Stimulated activated CD8-positive, alpha-beta memory T cell treated with anti-CD3 and anti-CD28 coated beads, Interleukin-2, amount 100 ng/mL, for 1 hour (primary cell): ENCODE results near the gene MOGAT2.
"Not testable (repeated sequence)": the region's sequence is repeated elsewhere in the genome, so short reads cannot be mapped to it uniquely, and the experiment has no call there.

Source experiments
- DNase-seq, 2 donors: peaks; one replicate each; pipeline ENCODE4 v3.0.0-alpha.2; 2020; ENCODE audit warnings: low read depth in 2 of 2

MOGAT2 gene

DNA sequence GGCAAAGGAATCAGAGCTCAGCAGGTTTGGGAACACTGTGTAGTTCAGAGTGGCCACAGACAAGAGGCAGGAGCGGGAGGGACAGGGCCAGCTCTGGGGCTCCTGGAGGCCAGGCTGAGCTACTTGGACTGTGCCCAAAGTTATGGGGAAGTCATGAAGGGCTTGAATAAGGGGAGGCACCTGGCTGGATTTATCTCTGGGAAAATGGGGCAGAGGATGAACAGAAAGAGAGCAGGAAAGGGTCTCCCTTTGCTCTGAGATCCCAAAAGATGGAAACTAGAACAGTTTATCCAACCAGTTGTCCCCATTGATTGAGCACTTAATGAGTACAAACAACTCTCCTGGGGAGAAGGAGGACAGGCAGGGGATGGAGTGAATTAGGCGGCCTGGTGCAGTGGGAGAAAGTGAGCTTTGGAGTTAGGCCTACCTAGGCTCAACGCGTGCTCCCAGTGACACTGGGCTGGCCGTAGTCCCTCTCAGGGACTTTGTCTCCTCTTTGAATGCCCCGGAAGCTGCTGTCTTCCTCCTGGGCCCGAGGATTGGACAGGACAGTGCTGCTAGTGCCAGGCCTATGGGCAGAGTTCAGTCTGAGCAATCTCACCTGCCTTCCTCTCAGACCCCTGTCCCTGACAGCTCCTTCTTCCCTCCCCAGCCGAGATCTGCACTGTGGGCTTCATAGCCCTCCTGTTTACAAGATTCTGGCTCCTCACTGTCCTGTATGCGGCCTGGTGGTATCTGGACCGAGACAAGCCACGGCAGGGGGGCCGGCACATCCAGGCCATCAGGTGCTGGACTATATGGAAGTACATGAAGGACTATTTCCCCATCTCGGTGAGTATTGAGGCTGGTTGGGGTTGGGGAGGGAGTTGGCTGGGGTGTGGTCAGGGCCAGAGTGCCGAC lies 2.0 kb downstream of the MOGAT2 start:
- DNase-seq: no peak

DNA sequence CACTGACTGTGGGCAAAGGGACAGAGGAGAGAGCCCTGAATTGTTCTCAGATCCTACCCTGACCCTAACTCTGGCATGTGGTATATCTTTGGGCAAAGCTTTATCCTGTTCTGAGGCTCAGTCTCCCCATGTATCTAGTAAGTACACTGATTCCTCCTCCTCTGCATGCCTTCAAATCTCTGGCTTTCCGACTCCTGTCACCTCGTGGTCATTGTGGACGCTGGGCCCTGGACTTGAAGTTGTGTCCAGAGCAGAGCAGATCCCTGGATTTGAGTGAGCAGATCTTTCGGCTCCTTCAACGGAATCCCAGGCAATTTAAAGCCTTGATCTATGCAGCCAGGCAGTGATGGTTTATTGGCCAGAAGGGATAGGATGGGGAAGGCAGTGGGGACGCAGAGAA lies 3.0 kb downstream of the MOGAT2 start:
- no peak for DNase-seq

DNA sequence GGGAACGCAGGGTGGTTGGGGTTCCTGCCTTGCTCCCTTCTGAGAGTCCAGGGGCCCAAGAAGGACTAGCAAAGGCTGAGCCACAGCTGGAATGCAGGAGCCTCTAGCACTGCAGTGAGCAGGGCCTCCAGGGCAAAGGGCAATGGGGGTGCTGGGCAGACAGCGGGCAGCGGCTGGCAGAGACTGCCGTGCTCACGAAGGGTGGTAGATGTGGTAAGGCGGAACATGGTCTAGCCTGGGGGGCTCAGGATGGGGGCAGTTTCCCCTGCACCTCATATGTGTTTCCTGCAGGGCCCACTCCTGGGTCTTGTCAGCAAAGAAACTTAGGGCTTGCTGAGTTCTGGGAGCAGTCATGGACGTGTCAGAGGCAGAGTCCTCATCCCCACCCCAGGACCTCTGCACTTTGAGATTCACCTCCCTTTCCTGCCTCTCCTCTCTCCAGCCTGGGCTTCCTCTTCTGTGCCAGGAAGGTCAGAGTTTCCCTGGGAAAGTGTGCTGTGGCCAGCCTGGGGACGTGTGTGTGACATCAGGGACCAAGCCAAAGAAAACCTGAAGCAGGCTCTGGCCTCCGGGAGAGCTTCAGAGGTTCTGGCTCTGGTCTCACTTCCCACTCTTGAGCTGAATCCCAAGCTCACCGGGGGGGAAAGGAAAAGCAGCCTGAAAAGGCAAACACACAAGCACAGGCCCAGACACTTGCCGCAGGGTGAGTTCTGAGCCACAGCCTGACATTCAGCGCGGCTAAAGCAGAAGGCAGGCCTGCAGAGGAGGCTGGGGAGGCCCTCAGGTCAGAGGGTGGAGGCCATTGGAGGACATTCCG lies 4.4 kb downstream of the MOGAT2 start:
- DNase-seq: no peak

DNA sequence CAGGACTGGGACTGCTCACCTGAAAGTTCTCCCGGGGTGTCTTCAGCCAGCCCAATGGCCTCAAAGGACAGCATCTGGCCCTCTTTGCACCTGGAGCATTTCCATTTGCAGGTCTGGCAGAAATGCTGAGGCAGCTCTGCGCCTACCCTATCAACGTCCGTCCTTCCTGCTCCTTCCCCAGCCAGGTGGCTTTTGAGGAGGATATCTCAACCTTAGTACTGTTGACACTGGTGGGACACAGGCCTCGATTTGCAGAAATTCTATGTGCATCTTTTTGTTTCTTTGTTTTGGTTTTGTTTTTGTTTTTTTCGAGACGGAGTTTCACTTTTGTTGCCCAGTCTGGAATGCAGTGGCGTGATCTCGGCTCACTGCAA lies 5.0 kb downstream of the MOGAT2 start:
- DNase-seq: no peak

DNA sequence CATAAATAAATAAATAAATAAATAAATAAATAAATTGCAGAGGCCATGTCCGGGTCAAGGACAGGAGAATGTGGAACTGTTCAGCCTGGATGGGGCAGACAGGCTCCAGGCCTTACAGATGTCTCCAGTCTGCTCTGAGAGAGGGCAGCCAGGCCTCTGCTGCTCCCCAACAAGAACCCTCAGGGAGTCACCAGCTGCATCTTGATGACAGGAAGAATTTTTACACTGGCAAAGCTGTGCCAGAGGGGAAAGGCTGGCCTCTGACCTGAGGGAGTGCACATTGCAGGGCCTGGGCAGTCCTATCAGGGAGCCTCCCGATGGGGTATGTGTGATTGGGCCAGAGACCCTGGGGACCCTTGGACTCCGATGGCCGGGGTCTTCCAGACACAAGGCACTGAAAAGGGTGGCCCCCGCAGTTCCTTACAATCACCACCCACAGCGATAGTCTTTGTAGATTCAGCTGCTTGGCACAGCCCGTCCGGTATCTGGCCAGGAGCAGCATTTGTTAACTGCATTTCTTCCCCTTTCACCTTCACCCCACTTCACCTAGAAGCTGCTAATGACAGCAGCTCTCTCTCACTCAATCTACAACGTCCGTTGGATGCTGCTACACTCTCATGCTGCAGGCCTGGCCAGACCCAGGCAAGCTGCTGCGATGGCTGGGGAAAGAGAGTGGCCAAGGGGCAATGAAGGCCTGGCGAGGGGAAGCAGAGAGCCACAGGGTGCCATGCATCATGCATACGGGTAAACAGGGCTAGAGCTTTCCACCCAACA lies 8.1 kb downstream of the MOGAT2 start:
- DNase-seq: no peak

DNA sequence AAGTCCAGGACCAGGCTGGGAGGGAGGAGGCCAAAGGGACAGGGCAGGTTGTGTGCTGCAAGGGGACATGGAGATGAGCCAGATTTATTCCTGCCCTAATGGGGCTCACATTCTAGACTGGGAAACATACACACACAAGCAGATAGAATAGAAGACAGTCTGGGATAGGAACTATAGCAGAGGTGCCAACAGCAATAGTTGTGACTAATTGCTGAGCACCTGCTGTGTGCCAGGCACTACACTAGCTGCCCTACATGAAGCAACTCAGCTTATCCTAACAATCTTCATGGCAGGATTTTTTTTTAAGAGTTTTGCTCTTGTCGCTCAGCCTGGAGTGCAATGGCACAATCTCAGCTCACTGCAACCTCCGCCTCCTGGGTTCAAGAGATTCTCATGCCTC lies 11.4 kb downstream of the MOGAT2 start:
- no peak for DNase-seq

DNA sequence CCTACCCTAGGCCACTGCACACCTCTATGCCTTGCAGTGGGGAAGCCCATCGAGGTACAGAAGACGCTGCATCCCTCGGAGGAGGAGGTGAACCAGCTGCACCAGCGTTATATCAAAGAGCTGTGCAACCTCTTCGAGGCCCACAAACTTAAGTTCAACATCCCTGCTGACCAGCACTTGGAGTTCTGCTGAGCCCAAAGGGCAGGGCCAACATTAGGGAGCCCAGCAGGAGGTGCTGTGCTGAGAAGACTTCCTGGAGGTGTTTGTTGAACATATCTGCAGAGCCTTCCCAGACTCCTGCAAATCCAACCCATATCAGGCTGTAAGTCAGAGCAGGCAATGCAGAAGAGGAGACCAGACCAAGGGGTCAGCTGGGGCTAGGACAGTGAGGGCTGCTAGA lies 13.5 kb downstream of the MOGAT2 start:
- DNase-seq: no peak

DNA sequence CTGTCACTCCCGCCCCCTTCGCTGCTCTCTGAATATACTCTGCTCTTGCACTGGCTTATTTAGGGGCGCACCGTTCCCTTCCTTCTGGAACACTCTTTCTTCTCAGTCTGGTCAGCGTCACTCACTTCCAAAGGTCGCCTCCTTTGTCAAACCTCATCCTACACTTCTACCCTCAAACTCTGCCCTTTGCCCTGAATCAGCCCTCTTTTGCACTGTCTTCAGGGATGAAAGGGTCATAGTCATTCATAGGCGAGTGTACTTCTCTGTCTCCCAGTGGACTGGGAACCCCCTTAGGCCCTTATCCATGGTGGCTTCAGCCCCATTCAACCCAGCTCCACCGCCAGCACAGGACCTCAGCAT lies 15.4 kb downstream of the MOGAT2 start:
- no peak for DNase-seq

DNA sequence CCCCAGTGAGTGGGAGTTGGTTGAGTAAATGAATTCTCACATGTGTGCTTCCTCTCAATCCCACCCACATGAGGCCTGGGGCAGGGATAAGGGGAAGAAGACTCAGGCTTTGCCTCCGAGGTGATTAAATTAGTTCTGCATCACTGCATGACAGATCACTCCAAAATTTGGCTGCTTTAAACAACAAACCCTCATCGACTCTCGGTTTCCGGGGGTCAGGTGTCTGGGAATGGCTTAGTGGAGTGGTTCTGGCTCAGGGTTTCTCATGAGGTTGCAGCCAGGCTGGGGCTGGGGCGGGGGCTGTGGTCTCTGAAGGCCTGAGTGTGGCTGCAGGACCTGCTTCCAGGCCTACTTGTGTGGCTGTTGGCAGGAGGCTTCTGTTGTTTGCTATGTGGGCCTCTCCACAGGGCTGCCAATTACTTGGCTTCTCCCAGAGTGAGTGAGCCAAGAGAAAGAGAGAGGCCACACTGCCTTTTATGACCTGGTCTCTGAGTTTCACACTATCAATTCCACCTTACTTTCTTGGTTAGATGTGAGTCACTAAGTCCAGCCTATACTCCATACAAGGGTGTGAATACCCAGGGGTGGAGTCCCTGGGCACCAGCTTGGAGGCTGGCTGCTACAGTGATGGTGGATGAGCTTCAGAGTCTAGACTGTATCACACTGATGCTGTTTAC lies 15.9 kb downstream of the MOGAT2 start:
- no peak for DNase-seq

DNA sequence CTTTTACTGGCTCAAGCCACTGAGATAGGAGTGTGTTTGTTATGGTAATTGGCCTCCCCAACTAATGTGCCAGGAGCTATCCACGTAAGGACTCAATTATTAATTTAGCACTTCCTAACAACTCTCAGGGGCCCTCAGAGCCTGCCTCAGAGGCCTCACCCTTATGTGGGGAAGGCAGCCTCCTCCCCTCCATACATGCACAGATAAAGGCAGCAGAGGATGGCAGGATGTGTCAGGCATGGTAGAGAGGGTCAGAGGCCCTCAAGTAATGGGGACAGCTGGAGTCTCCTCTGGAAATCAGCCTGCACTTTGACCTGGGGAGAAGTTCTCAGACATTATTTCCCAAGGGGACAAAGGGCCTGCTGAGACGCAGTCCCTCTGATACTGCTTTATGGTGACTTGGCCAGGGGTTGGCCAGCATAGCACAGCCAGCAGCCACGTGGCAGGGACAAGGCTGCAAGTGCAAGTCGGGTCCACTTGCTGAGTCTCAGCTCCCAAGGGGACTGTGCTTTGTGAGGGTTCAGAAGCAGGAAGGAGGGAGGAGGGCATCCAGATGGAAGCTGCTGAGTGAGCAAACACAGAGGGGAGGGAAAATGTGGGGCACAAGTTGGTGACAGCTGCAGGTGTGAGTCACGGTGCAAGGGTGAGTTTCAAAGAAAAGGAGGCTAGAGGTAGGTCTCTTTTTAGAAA lies 17.0 kb downstream of the MOGAT2 start:
- no peak for DNase-seq

DNA sequence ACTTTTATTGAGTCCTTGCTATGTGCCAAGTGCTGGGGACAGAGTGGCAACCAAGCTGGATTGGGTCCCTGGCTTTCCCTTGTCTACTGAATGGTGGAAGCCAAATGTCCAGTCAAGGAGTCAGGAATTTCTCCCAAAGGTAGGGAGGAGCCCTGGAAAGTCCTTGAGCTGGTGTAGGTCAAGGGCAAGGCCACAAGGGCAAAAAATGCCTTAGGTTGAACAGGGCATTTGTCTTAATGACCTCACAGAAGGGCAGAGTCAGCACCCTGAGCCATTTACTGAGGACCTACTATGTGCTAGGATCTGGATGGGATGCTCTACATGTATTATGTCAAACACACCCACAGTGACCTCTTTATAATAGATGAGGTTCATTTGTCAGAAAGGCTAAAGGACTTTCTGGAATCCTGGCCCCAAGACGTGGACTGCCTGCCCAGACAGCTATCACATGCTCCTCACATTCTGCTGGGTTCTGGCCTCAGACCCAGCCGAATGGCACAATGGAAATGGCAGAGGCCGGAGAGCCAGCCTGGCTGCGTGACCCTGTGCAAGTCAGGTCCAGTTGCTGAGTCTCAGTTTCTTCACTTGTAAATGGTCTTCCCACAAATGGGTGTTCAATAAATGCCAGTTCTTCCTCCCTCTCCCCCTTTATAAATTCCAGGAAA lies 17.7 kb downstream of the MOGAT2 start:
- DNase-seq: no peak

DNA sequence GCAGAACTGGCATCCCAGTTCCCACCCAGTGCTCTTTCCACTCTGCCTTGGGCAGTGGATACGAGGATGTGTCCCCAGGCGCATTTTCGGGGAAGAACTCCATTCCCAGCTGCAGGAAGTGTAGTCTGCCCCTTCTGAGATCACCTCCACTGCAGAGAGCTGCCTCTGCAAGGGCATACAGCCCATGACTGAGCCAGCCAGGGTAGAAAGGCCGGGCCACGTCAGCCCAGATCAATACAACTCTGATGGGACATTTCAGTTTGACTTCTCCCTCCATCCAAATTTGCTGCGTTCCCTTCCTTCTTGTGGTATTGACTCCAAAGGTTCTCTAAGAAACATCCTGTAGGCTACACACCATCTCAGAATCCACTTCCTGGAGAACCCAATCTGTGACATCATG lies 19.7 kb downstream of the MOGAT2 start:
- no peak for DNase-seq

DNA sequence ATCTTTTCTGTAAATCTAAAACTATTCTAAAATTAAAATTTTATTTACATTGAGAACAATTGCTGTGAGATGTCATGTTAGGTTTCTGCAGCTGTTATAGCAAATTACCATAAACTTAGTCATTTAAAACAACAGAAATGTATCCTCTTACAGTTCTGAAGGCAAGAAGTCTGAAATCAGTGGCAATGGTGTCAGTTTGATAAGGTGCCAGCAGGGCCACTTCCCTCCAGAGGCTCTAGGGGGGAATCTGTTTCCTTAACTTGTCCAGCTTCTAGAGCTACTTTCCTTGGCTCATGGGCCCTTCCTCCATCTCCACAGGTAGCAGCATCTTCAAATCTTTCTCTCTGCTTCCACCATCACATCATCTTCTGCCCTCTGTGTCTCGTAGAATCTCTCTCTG lies 23.0 kb downstream of the MOGAT2 start:
- no peak for DNase-seq

DNA sequence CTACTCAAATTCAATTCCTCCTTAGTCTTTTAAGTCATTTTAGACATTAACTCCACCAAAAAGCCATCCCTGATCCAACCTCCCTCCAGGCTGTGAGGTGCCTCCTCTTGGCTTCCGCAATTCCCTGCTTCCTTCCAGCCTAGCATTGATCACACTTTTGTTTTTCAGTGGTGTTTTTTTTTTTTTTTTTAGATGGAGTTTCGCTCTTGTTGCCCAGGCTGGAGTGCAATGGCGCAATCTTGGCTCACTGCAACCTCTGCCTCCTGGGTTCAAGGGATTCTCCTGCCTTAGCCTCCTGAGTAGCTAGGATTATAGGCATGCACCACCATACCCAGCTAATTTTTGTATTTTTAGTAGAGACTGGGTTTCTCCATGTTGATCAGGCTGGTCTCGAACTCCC lies 25.5 kb downstream of the MOGAT2 start:
- DNase-seq: not testable (repeated sequence)

DNA sequence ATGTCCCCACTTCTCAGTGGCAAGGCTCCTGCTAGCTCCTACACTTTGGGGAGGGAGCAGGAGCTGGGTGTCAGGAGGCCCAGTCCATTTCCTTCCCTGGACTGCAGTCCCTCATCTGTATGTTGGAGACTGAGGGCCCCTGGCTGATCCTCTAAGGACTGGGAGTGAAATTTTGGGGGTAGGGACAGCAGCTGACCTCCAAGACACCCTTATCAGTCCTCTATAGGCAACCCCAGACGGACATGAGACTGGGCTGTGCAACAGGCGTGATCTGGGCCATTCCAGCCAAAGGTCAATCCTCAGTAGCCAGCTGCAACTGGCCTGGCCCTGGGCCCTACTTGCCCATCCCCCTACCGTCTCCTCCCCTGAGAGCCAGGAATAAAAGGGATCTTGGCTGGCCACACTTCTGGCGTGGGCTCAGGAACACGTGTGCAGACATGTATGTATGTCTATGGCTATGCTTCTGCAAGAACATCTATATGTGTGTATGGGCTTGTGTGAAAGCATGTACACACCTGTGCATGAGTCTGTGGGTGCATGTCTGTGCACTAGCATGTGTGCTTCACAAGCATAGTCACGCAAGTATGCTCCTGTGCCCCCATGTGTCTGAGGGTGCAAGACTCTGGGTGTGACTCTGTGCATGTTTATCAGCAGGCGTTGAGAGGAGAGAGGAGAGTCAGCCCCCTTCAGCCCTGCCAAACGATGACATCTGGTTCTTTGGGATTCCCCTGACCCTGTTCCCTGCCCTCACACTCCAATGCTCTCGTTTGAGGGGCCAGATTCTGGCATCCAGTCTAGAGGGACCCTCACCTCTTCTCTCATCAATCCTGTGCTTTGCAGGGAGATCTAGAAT lies 26.3 kb downstream of the MOGAT2 start:
- no peak for DNase-seq

DNA sequence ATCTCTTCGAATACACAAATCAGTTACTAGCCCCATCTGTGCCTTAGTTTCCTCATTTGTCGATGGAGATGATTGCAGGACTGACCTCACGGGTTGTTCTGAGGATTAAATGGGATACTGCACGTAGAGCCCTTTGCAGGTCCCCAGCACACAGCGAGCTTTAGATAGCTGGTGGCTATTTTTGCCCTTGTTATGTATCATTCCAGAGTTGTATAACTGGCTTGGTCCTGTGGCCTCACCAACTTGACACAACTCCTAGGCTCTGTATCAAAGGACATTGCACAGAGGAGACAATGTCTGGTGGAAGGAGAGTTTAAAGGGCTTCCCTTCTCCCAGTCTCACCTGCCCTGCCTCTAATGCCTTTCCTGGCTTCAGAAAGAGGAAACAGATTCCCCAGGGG lies 28.2 kb downstream of the MOGAT2 start:
- DNase-seq: no peak

DNA sequence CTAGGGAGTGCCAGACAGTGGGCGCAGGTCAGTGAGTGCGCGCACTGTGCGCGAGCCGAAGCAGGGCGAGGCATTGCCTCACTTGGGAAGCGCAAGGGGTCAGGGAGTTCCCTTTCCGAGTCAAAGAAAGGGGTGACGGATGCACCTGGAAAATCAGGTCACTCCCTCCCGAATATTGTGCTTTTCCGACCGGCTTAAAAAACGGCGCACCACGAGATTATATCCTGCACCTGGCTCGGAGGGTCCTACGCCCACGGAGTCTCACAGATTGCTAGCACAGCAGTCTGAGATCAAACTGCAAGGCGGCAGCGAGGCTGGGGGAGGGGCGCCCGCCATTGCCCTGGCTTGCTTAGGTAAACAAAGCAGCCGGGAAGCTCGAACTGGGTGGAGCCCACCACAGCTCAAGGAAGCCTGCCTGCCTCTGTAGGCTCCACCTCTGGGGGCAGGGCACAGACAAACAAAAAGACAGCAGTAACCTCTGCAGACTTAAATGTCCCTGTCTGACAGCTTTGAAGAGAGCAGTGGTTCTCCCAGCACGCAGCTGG lies 31.2 kb downstream of the MOGAT2 start:
- DNase-seq: not testable (repeated sequence)

DNA sequence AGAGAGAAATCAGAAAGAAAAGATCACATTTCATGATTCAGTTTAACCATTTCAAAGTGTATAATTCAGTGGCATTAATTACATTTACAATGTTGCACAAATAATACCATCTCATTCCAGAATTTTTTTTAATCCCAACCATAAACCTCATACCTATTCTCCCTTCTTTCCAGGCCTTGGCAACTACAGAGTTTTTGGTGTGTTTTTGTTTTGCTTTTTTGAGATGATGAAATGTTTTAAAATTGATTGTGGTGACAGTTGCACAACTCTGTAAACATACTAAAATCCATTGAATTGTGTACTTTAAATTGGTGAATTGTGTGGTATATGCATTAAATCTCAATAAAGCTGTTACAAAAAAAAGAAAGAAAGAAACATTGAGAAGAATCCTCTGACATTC lies 37.3 kb downstream of the MOGAT2 start:
- not testable (repeated sequence) for DNase-seq

DNA sequence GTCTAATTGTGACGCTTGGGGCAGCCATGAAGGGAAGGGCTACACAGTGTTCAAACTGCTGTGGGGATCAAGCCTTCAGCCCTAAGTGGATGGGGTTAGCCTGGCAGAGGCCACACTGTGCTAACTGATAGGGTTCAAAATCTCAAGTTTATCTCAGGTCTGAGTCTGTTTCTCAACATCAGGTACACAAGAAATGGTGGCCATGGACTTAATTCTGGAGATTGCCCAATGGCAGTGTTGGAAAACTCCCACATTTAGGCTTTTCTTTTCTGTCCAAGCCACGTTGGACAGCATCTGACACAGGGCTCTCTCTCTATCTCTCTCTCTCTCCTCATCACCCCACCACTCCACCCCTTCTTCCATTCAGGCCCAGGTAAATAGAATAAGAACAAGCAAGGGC lies 40.0 kb downstream of the MOGAT2 start:
- DNase-seq: no peak
